ENCODE data around the gene SLC13A4.

SLC13A4 gene

GRCh38 chr7:135684699-135685098 lies 43.3 kb downstream of the SLC13A4 start:
- TF ChIP-seq CTCF (IDR thresholded peaks at IDR 0.05): no peak
- no peak for DNase-seq
- H3K4me1 Mint-ChIP-seq: peaks cover 12% of the 10 kb centered on the region
- no peak overlapping the region for H3K4me3 Mint-ChIP-seq
- H3K36me3 Mint-ChIP-seq (ENCODE audit: low read depth): peaks cover 16% of the 10 kb centered on the region
- H3K27me3 Mint-ChIP-seq (ENCODE audit: low read depth, poor library complexity): peaks cover 4% of the 10 kb centered on the region
- no peaks in the 10 kb centered on the region for H3K9me3 Mint-ChIP-seq
- no peak overlapping the region for H3K27ac Mint-ChIP-seq

- no peak for DNase-seq
- Mint-ChIP-seq H3K36me3 (ENCODE audit: low read depth) (peaks cover 17% of the 10 kb centered on the region), H3K27ac (no peak overlapping the region), H3K9me3 (no peaks in the 10 kb centered on the region), H3K4me3 (no peak overlapping the region), H3K27me3 (ENCODE audit: low read depth, poor library complexity) (peaks cover 4% of the 10 kb centered on the region), H3K4me1 (peaks cover 12% of the 10 kb centered on the region)
- no peak for TF ChIP-seq CTCF (IDR thresholded peaks at IDR 0.05)
These were observed 43.9 kb downstream of the SLC13A4 start for GRCh38 chr7:135684136-135684535.

GRCh38 chr7:135683609-135684008 lies 44.4 kb downstream of the SLC13A4 start:
- Mint-ChIP-seq H3K27ac (peak overlapping the region; percentile 78), H3K36me3 (ENCODE audit: low read depth) (peaks cover 17% of the 10 kb centered on the region), H3K4me3 (no peak overlapping the region), H3K27me3 (ENCODE audit: low read depth, poor library complexity) (peaks cover 4% of the 10 kb centered on the region), H3K4me1 (peaks cover 12% of the 10 kb centered on the region), H3K9me3 (no peaks in the 10 kb centered on the region)
- TF ChIP-seq CTCF (IDR thresholded peaks at IDR 0.05): no peak
- no peak for DNase-seq

GRCh38 chr7:135682191-135682590 lies 45.8 kb downstream of the SLC13A4 start:
- Mint-ChIP-seq H3K27ac (peak overlapping the region; percentile 54), H3K36me3 (ENCODE audit: low read depth) (peaks cover 21% of the 10 kb centered on the region), H3K4me3 (no peak overlapping the region), H3K27me3 (ENCODE audit: low read depth, poor library complexity) (peaks cover 4% of the 10 kb centered on the region), H3K4me1 (peaks cover 12% of the 10 kb centered on the region), H3K9me3 (no peaks in the 10 kb centered on the region)
- TF ChIP-seq CTCF (IDR thresholded peaks at IDR 0.05): no peak
- no peak for DNase-seq

GRCh38 chr7:135681762-135682161 lies 46.2 kb downstream of the SLC13A4 start:
- Mint-ChIP-seq H3K36me3 (ENCODE audit: low read depth) (peaks cover 19% of the 10 kb centered on the region), H3K4me3 (no peak overlapping the region), H3K9me3 (no peaks in the 10 kb centered on the region), H3K4me1 (peaks cover 12% of the 10 kb centered on the region), H3K27ac (no peak overlapping the region), H3K27me3 (ENCODE audit: low read depth, poor library complexity) (peaks cover 4% of the 10 kb centered on the region)
- no peak for TF ChIP-seq CTCF (IDR thresholded peaks at IDR 0.05)
- no peak for DNase-seq

All from nephron progenitor cell (in vitro differentiated cells).